Measurements from ENCODE around the gene LIFR.

The LIFR gene

DNA sequence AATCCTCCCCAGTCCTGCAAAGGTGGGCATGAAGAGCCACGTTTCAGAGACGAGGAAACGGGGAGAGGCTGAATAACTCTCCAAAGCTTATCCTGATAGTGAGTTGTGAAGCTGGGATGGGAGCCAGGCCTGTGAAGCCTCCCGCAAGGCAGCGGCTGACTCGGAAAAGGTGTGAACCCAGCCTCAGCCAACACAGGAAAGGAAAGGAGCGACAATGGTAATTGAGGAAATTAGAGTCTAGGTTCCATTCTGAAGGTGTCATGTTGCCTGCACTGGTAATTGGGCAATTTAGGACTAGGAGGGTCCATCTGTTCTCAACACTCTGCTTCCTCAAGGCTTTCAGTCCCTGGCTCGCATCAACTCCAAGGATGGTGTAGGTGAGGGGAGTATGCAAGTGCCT lies 83.4 kb downstream of the LIFR start:
- no peak for FAIRE-seq
- no peak for DNase-seq (ENCODE audit: insufficient read length, low spot score)

DNA sequence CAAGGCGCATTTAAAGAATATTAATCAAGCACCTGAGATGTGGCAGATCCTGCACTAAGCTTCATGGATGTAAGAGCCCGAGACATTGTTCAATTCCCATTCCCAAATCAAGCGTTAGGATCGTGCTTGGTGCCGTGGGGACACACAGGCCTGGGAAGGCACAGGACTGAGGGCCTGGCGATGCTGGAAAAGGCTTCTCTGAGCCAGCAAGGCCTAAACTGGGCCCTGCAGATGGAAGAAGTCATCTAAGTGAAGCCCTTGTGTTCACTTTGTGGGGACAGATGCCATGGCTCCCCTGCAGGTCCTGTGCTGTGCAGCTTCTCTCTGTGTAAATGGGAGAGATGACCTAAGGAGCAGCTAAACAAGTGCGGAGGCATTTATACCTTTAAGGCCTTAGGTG lies 83.9 kb downstream of the LIFR start:
- FAIRE-seq (no peak), DNase-seq (ENCODE audit: insufficient read length, low spot score) (no peak)
- TF ChIP-seq, protein P1, sequence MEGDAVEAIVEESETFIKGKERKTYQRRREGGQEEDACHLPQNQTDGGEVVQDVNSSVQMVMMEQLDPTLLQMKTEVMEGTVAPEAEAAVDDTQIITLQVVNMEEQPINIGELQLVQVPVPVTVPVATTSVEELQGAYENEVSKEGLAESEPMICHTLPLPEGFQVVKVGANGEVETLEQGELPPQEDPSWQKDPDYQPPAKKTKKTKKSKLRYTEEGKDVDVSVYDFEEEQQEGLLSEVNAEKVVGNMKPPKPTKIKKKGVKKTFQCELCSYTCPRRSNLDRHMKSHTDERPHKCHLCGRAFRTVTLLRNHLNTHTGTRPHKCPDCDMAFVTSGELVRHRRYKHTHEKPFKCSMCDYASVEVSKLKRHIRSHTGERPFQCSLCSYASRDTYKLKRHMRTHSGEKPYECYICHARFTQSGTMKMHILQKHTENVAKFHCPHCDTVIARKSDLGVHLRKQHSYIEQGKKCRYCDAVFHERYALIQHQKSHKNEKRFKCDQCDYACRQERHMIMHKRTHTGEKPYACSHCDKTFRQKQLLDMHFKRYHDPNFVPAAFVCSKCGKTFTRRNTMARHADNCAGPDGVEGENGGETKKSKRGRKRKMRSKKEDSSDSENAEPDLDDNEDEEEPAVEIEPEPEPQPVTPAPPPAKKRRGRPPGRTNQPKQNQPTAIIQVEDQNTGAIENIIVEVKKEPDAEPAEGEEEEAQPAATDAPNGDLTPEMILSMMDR (IDR thresholded peaks at IDR 0.05; ENCODE audit: insufficient read depth, missing control alignments) = no peak

More for the DNA sequence above, 83.4 kb downstream of the LIFR start:
- TF ChIP-seq, protein P1 (IDR thresholded peaks at IDR 0.05; ENCODE audit: insufficient read depth, missing control alignments) = no peak

DNA sequence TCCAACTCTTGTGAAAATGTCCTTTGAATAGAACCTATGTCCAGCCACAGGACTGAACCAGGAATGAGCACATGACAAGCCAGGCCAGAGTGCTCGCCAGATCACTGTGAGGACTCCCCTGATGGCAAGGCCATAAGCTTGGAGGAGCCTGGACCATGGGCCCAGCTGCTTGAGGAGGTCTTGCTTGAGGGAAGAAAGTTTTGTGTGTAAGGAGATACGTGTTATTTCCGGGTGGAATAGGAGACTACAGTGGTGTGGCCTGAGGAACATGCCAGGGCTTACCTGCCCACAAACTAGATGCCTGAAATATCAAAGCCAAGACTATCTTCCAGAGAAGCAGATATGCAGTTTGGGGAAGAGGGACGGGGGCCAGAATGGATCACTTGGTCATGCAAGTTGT lies 84.7 kb downstream of the LIFR start:
- TF ChIP-seq, protein P1 (IDR thresholded peaks at IDR 0.05; ENCODE audit: insufficient read depth, missing control alignments) = no peak
- DNase-seq (ENCODE audit: insufficient read length, low spot score) (no peak), FAIRE-seq (no peak)

DNA sequence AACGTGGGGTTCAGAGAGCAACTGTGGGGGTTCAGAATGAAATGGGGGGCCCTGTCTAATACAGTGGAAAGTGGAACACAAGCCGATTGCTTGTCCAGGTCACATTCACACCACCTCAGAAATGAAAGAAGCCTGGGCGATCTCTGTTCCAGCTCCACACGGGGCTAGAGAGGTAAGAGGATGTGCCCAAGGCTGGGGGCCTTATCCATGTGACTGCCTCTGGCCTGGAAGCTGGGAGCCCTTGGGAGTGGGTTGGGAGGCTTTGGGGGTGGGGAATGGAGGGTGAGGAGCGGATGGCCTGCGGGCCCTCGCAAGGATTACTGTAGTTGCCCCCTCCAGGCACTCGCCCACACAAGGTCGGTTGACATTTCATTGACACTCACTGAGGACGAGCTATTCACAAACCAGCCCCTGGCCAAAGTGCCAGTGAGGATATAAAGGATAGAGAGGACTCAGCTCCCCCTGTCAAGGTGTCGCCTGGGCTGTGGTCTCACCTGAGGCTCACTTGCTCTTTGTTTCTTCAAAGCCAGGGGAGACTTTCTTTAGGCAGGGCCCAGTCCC lies 86.7 kb downstream of the LIFR start:
- no peak for DNase-seq (ENCODE audit: insufficient read length, low spot score)
- FAIRE-seq = no peak
- TF ChIP-seq, protein P1 (IDR thresholded peaks at IDR 0.05; ENCODE audit: insufficient read depth, missing control alignments) = no peak

DNA sequence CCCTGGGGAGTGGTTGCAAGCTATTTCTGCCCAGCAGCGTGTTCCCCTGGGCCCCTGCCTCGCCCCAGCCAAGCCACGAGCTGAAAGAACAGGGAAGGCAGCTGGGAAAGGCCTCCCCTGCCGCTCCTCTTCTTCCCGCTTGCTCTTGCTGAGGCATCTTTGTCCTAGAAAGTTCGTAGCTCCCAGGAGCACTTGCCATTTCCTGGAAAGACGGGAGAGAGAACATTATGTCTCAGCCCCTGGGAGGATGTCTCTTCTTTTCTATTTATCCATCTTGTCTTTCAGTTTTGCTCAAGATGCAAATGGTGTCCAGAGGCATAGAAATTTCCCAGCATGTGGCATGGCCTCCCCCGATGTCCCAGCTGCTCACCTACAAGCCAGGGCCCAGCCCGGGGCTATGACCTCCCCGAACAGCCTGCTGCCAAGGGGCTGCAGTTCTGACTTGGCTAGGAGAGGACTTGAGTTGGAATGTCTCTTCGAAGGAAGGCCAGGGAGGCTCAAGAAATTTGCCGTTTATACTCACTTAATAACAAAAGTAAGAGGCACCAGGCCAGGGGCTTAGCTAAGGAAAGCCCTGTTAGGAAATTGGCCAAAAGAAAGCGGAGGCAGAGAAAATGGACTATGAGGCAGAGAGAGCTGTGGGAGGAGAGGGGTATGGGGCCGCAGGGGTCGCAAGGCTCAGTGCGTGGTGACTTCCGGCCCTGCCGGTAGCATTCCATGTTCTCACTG lies 87.3 kb downstream of the LIFR start:
- FAIRE-seq = no peak
- TF ChIP-seq, protein P1 (IDR thresholded peaks at IDR 0.05; ENCODE audit: insufficient read depth, missing control alignments) = no peak
- DNase-seq (ENCODE audit: insufficient read length, low spot score) = no peak

DNA sequence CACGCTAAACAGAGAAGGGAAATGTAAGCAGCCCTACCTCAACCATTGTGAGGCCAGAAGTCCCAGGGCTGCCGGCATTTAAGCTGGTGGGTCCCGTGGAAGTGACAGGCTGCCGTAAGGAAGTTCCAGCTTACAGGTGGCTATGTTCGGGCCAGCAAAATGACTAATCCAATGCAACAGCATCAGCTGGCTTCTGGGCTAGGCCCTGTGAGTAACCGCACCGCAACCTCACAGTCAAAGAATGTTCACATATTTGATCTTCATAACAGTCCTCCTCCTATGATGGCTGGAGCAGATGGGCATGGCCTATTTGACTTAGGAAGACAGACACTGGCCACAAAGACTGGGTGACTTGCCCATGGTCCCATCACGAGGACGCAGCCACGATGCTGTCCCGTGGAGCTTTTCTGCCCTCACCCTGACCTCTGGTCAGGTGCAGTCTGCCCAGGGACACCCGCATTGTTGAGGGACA lies 88.2 kb downstream of the LIFR start:
- no peak for FAIRE-seq
- DNase-seq (ENCODE audit: insufficient read length, low spot score) = no peak
- TF ChIP-seq, protein P1 (IDR thresholded peaks at IDR 0.05; ENCODE audit: insufficient read depth, missing control alignments) = no peak

All from D721Med (cell line).